Measurements from ENCODE around the gene ALOX15B. TPM values are rescaled to one million over a fixed set of nuclear protein-coding genes. Genes with fewer than 3 reads are reported as not detected.

Gene ALOX15B
- total and polyA plus RNA-seq, 9 donors: 0.23 to 14.9 (median 0.78) TPM; not detected in 1

DNA sequence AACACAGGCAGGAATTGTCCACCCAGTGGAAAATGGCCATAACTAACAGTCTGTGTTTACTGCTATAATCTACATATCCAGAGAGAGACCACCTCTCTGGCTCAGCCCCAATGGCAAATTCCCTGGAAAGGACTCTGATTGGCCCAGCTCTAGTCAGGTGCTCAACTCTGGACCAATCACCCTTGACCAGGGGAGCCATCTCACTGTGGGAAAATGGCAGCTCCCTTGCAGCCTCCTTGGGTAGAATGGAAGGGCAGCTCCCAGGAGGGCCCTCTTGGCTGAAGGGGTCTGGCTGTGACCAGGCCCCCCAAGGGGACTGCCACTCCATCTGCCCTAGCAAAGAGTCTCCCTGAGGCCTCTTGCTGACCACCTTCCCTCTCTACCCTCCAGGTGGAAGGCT lies 3.1 kb downstream of the ALOX15B start:
- no peak for TF ChIP-seq POLR2A (IDR thresholded peaks at IDR 0.05)
- TF ChIP-seq, protein P1, sequence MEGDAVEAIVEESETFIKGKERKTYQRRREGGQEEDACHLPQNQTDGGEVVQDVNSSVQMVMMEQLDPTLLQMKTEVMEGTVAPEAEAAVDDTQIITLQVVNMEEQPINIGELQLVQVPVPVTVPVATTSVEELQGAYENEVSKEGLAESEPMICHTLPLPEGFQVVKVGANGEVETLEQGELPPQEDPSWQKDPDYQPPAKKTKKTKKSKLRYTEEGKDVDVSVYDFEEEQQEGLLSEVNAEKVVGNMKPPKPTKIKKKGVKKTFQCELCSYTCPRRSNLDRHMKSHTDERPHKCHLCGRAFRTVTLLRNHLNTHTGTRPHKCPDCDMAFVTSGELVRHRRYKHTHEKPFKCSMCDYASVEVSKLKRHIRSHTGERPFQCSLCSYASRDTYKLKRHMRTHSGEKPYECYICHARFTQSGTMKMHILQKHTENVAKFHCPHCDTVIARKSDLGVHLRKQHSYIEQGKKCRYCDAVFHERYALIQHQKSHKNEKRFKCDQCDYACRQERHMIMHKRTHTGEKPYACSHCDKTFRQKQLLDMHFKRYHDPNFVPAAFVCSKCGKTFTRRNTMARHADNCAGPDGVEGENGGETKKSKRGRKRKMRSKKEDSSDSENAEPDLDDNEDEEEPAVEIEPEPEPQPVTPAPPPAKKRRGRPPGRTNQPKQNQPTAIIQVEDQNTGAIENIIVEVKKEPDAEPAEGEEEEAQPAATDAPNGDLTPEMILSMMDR (IDR thresholded peaks at IDR 0.05): no peak
- no peak for TF ChIP-seq EP300 (IDR thresholded peaks at IDR 0.05)
- no peak for DNase-seq
- Histone ChIP-seq H3K27me3 (no peaks in the 10 kb centered on the region), H3K36me3 (no peaks in the 10 kb centered on the region), H3K4me1 (ENCODE audit: insufficient read depth) (no peaks in the 10 kb centered on the region), H3K4me3 (no peak overlapping the region), H3K9me3 (no peaks in the 10 kb centered on the region), H3K27ac (no peak overlapping the region)
- intact Hi-C loops (cut with DNase I): no loop called here

GRCh38 chr17:8044819-8045810 lies 6.3 kb downstream of the ALOX15B start:
- Histone ChIP-seq H3K9me3 (no peaks in the 10 kb centered on the region), H3K27me3 (no peaks in the 10 kb centered on the region), H3K36me3 (no peaks in the 10 kb centered on the region), H3K4me3 (no peak overlapping the region), H3K27ac (no peak overlapping the region), H3K4me1 (ENCODE audit: insufficient read depth) (no peaks in the 10 kb centered on the region)
- WGBS, 3 donors: 72 to 80% (median 77%) methylated on average over 24 of the region's 24 CpGs
- intact Hi-C loops (cut with DNase I): no loop called here
- DNase-seq: no peak
- TF ChIP-seq, protein P1 (IDR thresholded peaks at IDR 0.05): no peak

GRCh38 chr17:8046306-8046928 lies 7.6 kb downstream of the ALOX15B start:
- no peaks in the 10 kb centered on the region for H3K9me3 ChIP-seq
- 79 to 84% (median 83%) methylated on average over 11 of the region's 11 CpGs for WGBS, 3 donors
- DNase-seq: no peak
- intact Hi-C loops (cut with DNase I): no loop called here
- no peak overlapping the region for H3K4me3 ChIP-seq
- no peaks in the 10 kb centered on the region for H3K36me3 ChIP-seq
- TF ChIP-seq EP300 (IDR thresholded peaks at IDR 0.05) (no peak), POLR2A (IDR thresholded peaks at IDR 0.05) (no peak)
- TF ChIP-seq, protein P1 (IDR thresholded peaks at IDR 0.05): no peak
- H3K27me3 ChIP-seq: no peaks in the 10 kb centered on the region
- H3K4me1 ChIP-seq (ENCODE audit: insufficient read depth): no peaks in the 10 kb centered on the region
- no peak overlapping the region for H3K27ac ChIP-seq

GRCh38 chr17:8046929-8047768 lies 8.3 kb downstream of the ALOX15B start:
- Histone ChIP-seq H3K27ac (no peak overlapping the region), H3K36me3 (no peaks in the 10 kb centered on the region), H3K9me3 (no peaks in the 10 kb centered on the region), H3K4me3 (no peak overlapping the region), H3K27me3 (no peaks in the 10 kb centered on the region), H3K4me1 (ENCODE audit: insufficient read depth) (no peaks in the 10 kb centered on the region)
- 78 to 81% (median 79%) methylated on average over 23 to 24 of the region's 24 CpGs for WGBS, 3 donors
- no peak for DNase-seq
- TF ChIP-seq EP300 (IDR thresholded peaks at IDR 0.05) (no peak), POLR2A (IDR thresholded peaks at IDR 0.05) (no peak)
- TF ChIP-seq, protein P1 (IDR thresholded peaks at IDR 0.05): no peak
- intact Hi-C loops (cut with DNase I): no loop called here
